ENCODE data around the gene CCSER1. TPM values are rescaled to one million over a fixed set of nuclear protein-coding genes. Genes with fewer than 3 reads are reported as not detected.
"Not testable (repeated sequence)": the region's sequence is repeated elsewhere in the genome, so short reads cannot be mapped to it uniquely, and the experiment has no call there.

The CCSER1 gene
- polyA plus RNA-seq, 4 donors = 20.3 to 21.4 (median 20.7) TPM

- no peak for DNase-seq (ENCODE audit: low read depth in 4 of 4, low spot score in 3 of 4)
Measured at GRCh38 chr4:91222014-91222413, 1094.8 kb downstream of the CCSER1 start.

GRCh38 chr4:91226867-91227266 lies 1099.7 kb downstream of the CCSER1 start:
- DNase-seq (ENCODE audit: low read depth in 4 of 4, low spot score in 3 of 4) = no peak

GRCh38 chr4:91228659-91229058 lies 1101.5 kb downstream of the CCSER1 start:
- no peak for DNase-seq (ENCODE audit: low read depth in 4 of 4, low spot score in 3 of 4)

GRCh38 chr4:91233164-91233563 lies 1106.0 kb downstream of the CCSER1 start:
- DNase-seq (ENCODE audit: low read depth in 4 of 4, low spot score in 3 of 4) = no peak

GRCh38 chr4:91243132-91243531 lies 1115.9 kb downstream of the CCSER1 start:
- no peak for DNase-seq (ENCODE audit: low read depth in 4 of 4, low spot score in 3 of 4)

GRCh38 chr4:91256043-91256442 lies 1128.8 kb downstream of the CCSER1 start:
- DNase-seq (ENCODE audit: low read depth in 4 of 4, low spot score in 3 of 4) = no peak

GRCh38 chr4:91256751-91257150 lies 1129.6 kb downstream of the CCSER1 start:
- DNase-seq (ENCODE audit: low read depth in 4 of 4, low spot score in 3 of 4) = no peak

- DNase-seq (ENCODE audit: low read depth in 4 of 4, low spot score in 3 of 4) = no peak
Measured at GRCh38 chr4:91257721-91258120, 1130.5 kb downstream of the CCSER1 start.

- no peak for DNase-seq (ENCODE audit: low read depth in 4 of 4, low spot score in 3 of 4)
Measured at GRCh38 chr4:91258326-91258725, 1131.1 kb downstream of the CCSER1 start.

- no peak for DNase-seq (ENCODE audit: low read depth in 4 of 4, low spot score in 3 of 4)
Measured at GRCh38 chr4:91267543-91267942, 1140.3 kb downstream of the CCSER1 start.

GRCh38 chr4:91268481-91268880 lies 1141.3 kb downstream of the CCSER1 start:
- not testable (repeated sequence) for DNase-seq (ENCODE audit: low read depth in 4 of 4, low spot score in 3 of 4)

- no peak for DNase-seq (ENCODE audit: low read depth in 4 of 4, low spot score in 3 of 4)
Measured at GRCh38 chr4:91268913-91269312, 1141.7 kb downstream of the CCSER1 start.

GRCh38 chr4:91279899-91280298 lies 1152.7 kb downstream of the CCSER1 start:
- DNase-seq (ENCODE audit: low read depth in 4 of 4, low spot score in 3 of 4) = no peak

GRCh38 chr4:91280551-91281290 lies 1153.5 kb downstream of the CCSER1 start:
- DNase-seq (ENCODE audit: low read depth in 4 of 4, low spot score in 3 of 4) = no peak

GRCh38 chr4:91282217-91282616 lies 1155.0 kb downstream of the CCSER1 start:
- no peak for DNase-seq (ENCODE audit: low read depth in 4 of 4, low spot score in 3 of 4)

GRCh38 chr4:91283726-91284230 lies 1156.6 kb downstream of the CCSER1 start:
- no peak for DNase-seq (ENCODE audit: low read depth in 4 of 4, low spot score in 3 of 4)

- no peak for DNase-seq (ENCODE audit: low read depth in 4 of 4, low spot score in 3 of 4)
Measured at GRCh38 chr4:91284480-91284879, 1157.3 kb downstream of the CCSER1 start.

- no peak for DNase-seq (ENCODE audit: low read depth in 4 of 4, low spot score in 3 of 4)
Measured at GRCh38 chr4:91285487-91285886, 1158.3 kb downstream of the CCSER1 start.

- no peak for DNase-seq (ENCODE audit: low read depth in 4 of 4, low spot score in 3 of 4)
Measured at GRCh38 chr4:91288702-91289311, 1161.6 kb downstream of the CCSER1 start.

GRCh38 chr4:91298156-91298700 lies 1171.0 kb downstream of the CCSER1 start:
- DNase-seq (ENCODE audit: low read depth in 4 of 4, low spot score in 3 of 4) = no peak

GRCh38 chr4:91298824-91299223 lies 1171.6 kb downstream of the CCSER1 start:
- no peak for DNase-seq (ENCODE audit: low read depth in 4 of 4, low spot score in 3 of 4)

- DNase-seq (ENCODE audit: low read depth in 4 of 4, low spot score in 3 of 4) = no peak
Measured at GRCh38 chr4:91302120-91302519, 1174.9 kb downstream of the CCSER1 start.

Measured in right renal pelvis (tissue), 4 donors.